HepG2 (cell line): ENCODE data around the gene PDLIM7. TPM values are rescaled to one million over a fixed set of nuclear protein-coding genes. Genes with fewer than 3 reads are reported as not detected.
A peak's percentile ranks its signal among the peaks of the same experiment; 100 is the strongest.

ENCODE experiments used
- GABPA ChIP-seq, 2 experiments: IDR thresholded peaks; 2 replicates each; pipeline ENCODE4 v1.6.1; 2011 to 2016; ENCODE audit warnings: low read depth in 2 of 2, low read length in 1 of 2, missing biosample characterization in 1 of 2, missing genetic modification characterization in 1 of 2
- GATAD2A ChIP-seq: IDR thresholded peaks from 2 replicates; pipeline ENCODE4 v1.6.1; 2016
- KAT2B ChIP-seq: fragments of 150-350 bp; IDR thresholded peaks from 2 replicates; pipeline ENCODE4 v1.6.1; 2014; ENCODE audit warnings: low read depth, low read length, borderline replicate concordance
- KAT8 ChIP-seq: IDR thresholded peaks from 2 replicates; pipeline ENCODE4 v1.6.1; 2016; ENCODE audit warnings: missing genetic modification reagents, missing compliant biosample characterization
- KLF15 ChIP-seq: sonication (generic); formaldehyde crosslinking; IDR thresholded peaks from 2 replicates; pipeline ENCODE4 v1.8.1; 2023; ENCODE audit warnings: borderline replicate concordance, mild to moderate bottlenecking, inconsistent platforms, missing genetic modification reagents, mixed read lengths
- MTA1 ChIP-seq: sonication (generic); formaldehyde crosslinking; IDR thresholded peaks from 2 replicates; pipeline ENCODE4 v1.4.0; 2020; ENCODE audit warnings: missing genetic modification reagents, mild to moderate bottlenecking, borderline replicate concordance
- MXD4 ChIP-seq: IDR thresholded peaks from 2 replicates; pipeline ENCODE4 v1.6.1; 2016; ENCODE audit warnings: mild to moderate bottlenecking, missing biosample characterization, missing genetic modification reagents
- NCOR1 ChIP-seq: fragments of 200-600 bp; sonication (generic); IDR thresholded peaks from 2 replicates; pipeline ENCODE4 v1.7.0; 2017; ENCODE audit warnings: antibody characterized with exemption, low read length, borderline replicate concordance
- PAF1 ChIP-seq: IDR thresholded peaks from 2 replicates; pipeline ENCODE4 v1.6.1; 2016; ENCODE audit warnings: missing genetic modification reagents, missing compliant biosample characterization
- SP140L ChIP-seq: sonication (generic); formaldehyde crosslinking; IDR thresholded peaks from 2 replicates; pipeline ENCODE4 v1.4.0; 2020; ENCODE audit warnings: missing genetic modification reagents, borderline replicate concordance
- XRCC5 ChIP-seq: fragments of 200-400 bp; formaldehyde crosslinking; optimal IDR thresholded peaks from 2 replicates; pipeline ENCODE3; 2017; ENCODE audit warnings: mild to moderate bottlenecking, low read length
- ZNF18 ChIP-seq: sonication (generic); formaldehyde crosslinking; IDR thresholded peaks from 2 replicates; pipeline ENCODE4 v1.8.0; 2022; ENCODE audit warnings: mild to moderate bottlenecking, missing genetic modification reagents; ENCODE audit not compliant: insufficient replicate concordance
- ZNF180 ChIP-seq: sonication (generic); formaldehyde crosslinking; IDR thresholded peaks from 2 replicates; pipeline ENCODE4 v1.4.0; 2020; ENCODE audit warnings: low read depth, missing genetic modification reagents, borderline replicate concordance
- ZNF274 ChIP-seq: sonication (generic); formaldehyde crosslinking; IDR thresholded peaks from 2 replicates; pipeline ENCODE4 v1.5.1; 2020; ENCODE audit warnings: mild to moderate bottlenecking, missing genetic modification reagents
- ZNF280D ChIP-seq: sonication (generic); formaldehyde crosslinking; IDR thresholded peaks from 2 replicates; pipeline ENCODE4 v1.5.1; 2020; ENCODE audit warnings: mild to moderate bottlenecking, missing genetic modification reagents
- ZNF335 ChIP-seq: sonication (generic); formaldehyde crosslinking; IDR thresholded peaks from 2 replicates; pipeline ENCODE4 v1.4.0; 2020; ENCODE audit warnings: missing genetic modification reagents
- ZNF496 ChIP-seq: sonication (generic); formaldehyde crosslinking; IDR thresholded peaks from 2 replicates; pipeline ENCODE4 v1.8.1; 2023; ENCODE audit warnings: mild to moderate bottlenecking, moderate library complexity, missing genetic modification reagents; ENCODE audit not compliant: insufficient replicate concordance
- ZNF510 ChIP-seq: sonication (generic); formaldehyde crosslinking; IDR thresholded peaks from 2 replicates; pipeline ENCODE4 v1.4.0; 2020; ENCODE audit warnings: low read depth, mild to moderate bottlenecking, missing genetic modification reagents
- ZNF660 ChIP-seq: sonication (generic); formaldehyde crosslinking; IDR thresholded peaks from 2 replicates; pipeline ENCODE4 v1.5.1; 2020; ENCODE audit warnings: mild to moderate bottlenecking, low read depth, missing genetic modification reagents, borderline replicate concordance
- ZNF772 ChIP-seq: sonication (generic); formaldehyde crosslinking; IDR thresholded peaks from 2 replicates; pipeline ENCODE4 v1.5.0; 2020; ENCODE audit warnings: mild to moderate bottlenecking, missing genetic modification reagents
- ZNF773 ChIP-seq: sonication (generic); formaldehyde crosslinking; IDR thresholded peaks from 2 replicates; pipeline ENCODE4 v1.4.0; 2020; ENCODE audit warnings: missing genetic modification reagents, borderline replicate concordance
- ZNF777 ChIP-seq: sonication (generic); formaldehyde crosslinking; IDR thresholded peaks from 2 replicates; pipeline ENCODE4 v1.4.0; 2020; ENCODE audit warnings: missing genetic modification reagents
- polyA plus RNA-seq, 8 experiments: library from polyadenylated mRNA; depleted of rRNA in 3 of 8; stranded (reverse) in 7 of 8; unstranded in 1 of 8; fragments of >200 nt; fragmentation: Illumina TruSeq in 4 of 8; extraction: Trizol in 4 of 8; gene quantifications; 2 replicates each; pipeline versions ENCODE4 v1.2.1 to v1.2.3, GENCODE V29; 2011 to 2016; ENCODE audit warnings: low read depth in 4 of 8, missing spikeins in 1 of 8, mixed read lengths in 1 of 8; ENCODE audit not compliant: insufficient read depth in 1 of 8
- total RNA-seq, 5 experiments: library from RNA; depleted of rRNA; stranded (reverse); fragments of >200 nt; fragmentation: Illumina TruSeq; extraction: Trizol; gene quantifications; 2 replicates each; pipeline ENCODE4 v1.2.3, GENCODE V29; 2016; ENCODE audit warnings: low read depth in 1 of 5

PDLIM7 gene
- total and polyA plus RNA-seq, 2 of the 13 experiments (the other 11 are each of a cell fraction or from before 2014, with no cell fraction given): 21.1 to 31.3 TPM

- TF ChIP-seq ZNF510: no peak; the same call in 1 of the 2 replicates
- no peak for TF ChIP-seq SP140L (CRISPR knock-in tag)
- no peak for TF ChIP-seq ZNF180
- TF ChIP-seq ZNF660 (CRISPR knock-in tag): no peak
- TF ChIP-seq ZNF773 (CRISPR knock-in tag): no peak
- TF ChIP-seq ZNF335 (CRISPR knock-in tag): no peak
- TF ChIP-seq ZNF777: no peak
- no peak for TF ChIP-seq ZNF496 (CRISPR knock-in tag)
- TF ChIP-seq XRCC5: peak; percentile 37
- TF ChIP-seq MTA1 (CRISPR knock-in tag): no peak
- no peak for TF ChIP-seq PAF1 (CRISPR knock-in tag)
- TF ChIP-seq ZNF772 (CRISPR knock-in tag): no peak
- no peak for TF ChIP-seq KAT2B
- TF ChIP-seq ZNF274 (CRISPR knock-in tag): peak; percentile 45; the same call in 1 of the 2 replicates
- TF ChIP-seq ZNF280D: no peak
- TF ChIP-seq ZNF18 (CRISPR knock-in tag): no peak
- TF ChIP-seq KAT8 (CRISPR knock-in tag): 0 out of 2 replicates have a peak, but pooled peaks have one; percentile 45
- no peak for TF ChIP-seq KLF15 (CRISPR knock-in tag)
- TF ChIP-seq GABPA (IDR thresholded peaks at IDR 0.05; ENCODE audit: low read depth, low read length): no peak
- peak; percentile 24; the same call in 1 of the 2 replicates for TF ChIP-seq GABPA (CRISPR knock-in tag; IDR thresholded peaks at IDR 0.05; ENCODE audit: low read depth)
- no peak for TF ChIP-seq GATAD2A
- TF ChIP-seq NCOR1: no peak; the same call in 1 of the 2 replicates
- no peak for TF ChIP-seq MXD4 (CRISPR knock-in tag)
Observed at GRCh38 chr5:177497292-177498012, at the start of gene PDLIM7 (continued).
